HG02642 (cell line): ENCODE measurements around the gene SMYD3.
"Not testable (repeated sequence)": the region's sequence is repeated elsewhere in the genome, so short reads cannot be mapped to it uniquely, and the experiment has no call there.

Source experiments
- ATAC-seq: cut with Tn5 transposase; IDR thresholded peaks from one replicate; pipeline ENCODE4 v1.9.1; 2021; ENCODE audit warnings: mild to moderate bottlenecking; ENCODE audit not compliant: unreplicated experiment, poor library complexity

Gene SMYD3

DNA sequence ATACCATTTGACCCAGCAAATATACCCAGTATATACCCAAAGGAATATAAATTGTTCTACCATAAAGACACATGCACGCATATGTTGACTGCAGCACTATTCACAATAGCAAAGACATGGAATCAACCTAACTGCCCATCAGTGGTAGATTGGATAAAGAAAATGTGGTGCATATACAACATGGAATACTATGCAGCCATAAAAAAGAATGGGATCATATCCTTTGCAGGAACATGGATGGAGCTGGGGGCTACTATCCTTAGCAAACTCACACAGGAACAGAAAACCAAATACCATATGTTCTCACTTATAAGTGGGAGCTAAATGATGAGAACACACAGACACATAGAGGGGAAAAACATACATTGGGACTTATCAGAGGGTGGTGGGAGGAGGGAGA, 766.7 kb downstream of the SMYD3 start:
- ATAC-seq = not testable (repeated sequence)

DNA sequence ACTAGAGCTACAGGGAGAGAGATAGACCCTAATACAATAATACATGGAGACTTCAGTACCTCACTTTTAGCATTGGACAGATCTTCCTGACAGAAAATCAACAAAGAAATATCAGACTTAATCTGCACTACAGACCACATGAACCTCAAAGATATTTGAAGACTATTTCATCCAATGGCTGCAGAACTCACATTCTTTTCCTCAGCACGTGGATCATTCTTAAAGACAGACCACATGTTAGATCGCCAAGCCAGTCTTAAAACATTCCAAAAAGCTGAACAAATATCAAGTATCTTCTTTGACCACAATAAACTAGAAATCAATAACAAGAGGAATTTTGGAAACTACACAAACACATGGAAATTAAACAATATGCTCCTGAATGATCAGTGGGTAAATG, 776.3 kb downstream of the SMYD3 start:
- ATAC-seq = no peak

DNA sequence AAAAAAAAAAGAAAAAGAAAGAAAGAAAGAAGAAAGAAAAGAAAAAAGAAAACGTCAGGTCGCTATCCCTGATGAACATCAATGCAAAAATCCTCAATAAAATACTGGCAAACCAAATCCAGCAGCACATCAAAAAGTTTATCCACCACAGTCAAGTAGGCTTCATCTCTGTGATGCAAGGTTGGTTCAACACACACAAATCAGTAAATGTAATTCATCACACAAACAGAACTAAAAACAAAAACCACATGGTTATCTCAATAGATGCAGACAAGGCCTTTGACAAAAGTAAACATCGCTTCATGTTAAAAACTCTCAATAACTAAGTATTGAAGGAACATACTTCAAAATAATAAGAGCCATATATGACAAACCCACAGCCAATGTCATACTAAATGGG, 779.0 kb downstream of the SMYD3 start:
- not testable (repeated sequence) for ATAC-seq

DNA sequence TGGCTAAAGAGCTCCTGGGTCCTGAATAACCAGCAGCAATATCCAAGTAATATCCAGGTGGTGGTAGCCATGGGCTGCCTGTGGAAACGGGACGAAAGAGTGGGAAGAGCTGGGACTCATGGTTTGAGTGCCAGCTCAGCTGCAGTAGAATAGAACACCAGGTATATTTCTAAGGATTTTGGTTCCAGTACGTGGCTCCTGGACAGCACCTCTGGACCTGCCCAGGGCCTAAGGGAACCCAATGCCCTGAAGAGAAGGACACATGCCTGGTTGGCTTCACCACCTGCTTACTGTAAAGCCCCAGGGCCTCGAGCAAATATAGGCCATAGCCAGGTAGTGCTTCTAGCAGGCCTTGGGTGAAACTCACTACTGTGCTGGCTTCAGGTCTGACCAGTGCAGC, 785.6 kb downstream of the SMYD3 start:
- no peak for ATAC-seq

DNA sequence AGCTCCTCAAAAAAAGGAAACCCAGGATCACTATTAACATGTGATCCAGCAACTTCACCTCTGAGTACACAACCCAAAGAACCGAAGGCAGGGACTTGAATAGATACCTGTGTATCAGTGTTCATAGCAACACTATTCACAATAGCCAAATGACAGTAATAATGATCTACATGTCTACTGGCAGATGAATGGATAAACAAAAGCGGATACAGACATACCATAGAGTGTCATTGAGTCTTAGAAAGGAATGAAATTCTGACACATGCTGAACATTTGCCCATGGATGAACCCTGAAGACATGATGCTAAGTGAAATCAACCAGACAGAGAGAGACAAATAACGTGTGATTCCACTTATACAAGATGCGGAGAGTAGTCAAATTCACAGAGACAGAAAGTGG, 788.1 kb downstream of the SMYD3 start:
- ATAC-seq = no peak

DNA sequence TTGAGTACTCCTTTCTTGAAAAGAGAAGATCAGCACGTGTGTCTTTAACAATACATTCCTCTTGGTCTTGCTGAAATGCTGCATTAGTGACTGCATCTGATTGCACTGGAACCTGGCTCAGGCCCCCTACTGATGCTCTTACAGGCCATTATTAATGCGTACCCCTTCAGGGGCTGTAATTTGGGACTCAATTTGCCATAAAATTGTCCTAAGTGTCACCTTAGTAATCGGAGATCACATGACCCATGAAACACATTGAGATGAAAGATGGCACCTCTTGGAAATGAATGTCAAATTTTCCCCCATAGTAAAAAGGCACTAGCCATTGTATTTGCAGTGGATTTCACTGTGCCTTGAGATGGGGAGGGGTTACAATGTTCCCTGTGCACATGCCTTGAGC, 789.0 kb downstream of the SMYD3 start:
- ATAC-seq = no peak

DNA sequence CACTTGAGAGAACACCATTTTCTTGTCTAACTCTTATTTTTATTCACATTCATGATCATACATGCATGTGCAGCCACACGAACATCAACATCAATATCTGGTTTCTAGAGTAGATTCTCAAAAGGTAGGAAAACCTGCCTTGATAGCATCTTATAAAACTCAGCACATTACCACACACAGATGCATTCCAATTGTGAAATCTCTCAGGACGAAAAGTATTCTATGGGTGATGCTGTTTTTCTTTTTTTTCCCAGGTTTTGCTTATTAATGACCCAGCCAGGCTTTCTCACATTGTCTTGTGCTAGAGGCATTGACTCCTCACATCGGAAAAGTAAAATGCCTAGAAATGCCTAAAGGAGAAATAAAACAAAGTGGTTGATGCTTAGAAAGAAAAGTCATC, 789.5 kb downstream of the SMYD3 start:
- no peak for ATAC-seq

DNA sequence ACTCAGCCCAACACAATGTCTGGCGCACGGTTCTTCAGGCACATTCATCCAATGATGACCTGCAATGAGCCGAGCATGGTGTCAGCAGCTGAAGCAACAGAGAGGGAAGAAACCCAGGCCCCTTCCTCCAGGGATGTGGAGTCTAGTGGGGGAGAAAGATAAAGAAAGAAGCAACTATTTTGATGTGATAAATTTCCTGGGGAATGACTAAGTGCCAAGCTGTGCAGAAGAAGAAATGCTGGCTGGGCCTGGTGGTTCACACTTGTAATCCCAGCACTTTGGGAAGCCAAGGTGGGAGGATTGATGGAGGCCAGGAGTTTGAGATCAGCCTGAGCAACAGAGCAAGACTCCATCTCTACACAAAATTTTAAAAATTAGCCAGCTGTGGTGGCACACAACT, 790.5 kb downstream of the SMYD3 start:
- no peak for ATAC-seq

DNA sequence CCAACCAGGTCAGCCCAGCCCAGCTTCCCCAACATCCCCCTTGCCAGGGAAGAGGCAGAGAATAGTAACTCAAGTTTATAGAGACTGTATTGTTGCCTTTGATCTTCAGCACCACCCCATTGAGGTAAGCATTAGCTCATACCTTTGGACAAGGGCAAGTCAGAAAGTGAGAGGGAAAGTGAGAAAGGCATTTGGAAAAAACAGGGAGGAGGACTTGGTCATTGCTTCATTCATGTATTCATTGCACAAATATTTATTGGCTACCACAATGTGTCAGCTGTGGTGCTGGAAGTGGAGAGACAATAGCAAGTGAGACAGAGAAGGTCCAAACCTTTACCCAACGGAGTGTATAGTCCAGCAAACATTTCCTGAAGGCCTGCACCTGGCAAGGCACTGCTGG, 791.1 kb downstream of the SMYD3 start:
- no peak for ATAC-seq

DNA sequence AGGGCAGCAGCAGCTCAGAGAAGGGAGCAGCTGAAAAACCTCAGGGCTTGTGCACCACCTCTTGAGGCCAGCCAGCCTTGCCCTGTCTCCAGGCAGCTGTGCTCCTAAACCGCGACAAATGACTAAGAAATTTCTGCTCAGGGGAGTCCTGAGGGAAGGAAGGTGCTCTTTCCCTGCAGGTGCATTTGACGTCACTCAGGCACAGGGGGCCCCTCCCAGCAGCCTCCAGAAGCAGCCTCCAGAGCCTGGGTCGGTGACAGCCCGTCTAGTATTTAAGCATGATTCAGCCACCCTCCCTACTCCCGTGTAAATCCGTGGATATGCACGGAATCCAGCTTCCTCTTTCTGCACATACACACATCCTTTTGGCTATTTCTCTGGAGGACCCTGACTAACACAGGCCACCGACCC, 791.8 kb downstream of the SMYD3 start:
- no peak for ATAC-seq

DNA sequence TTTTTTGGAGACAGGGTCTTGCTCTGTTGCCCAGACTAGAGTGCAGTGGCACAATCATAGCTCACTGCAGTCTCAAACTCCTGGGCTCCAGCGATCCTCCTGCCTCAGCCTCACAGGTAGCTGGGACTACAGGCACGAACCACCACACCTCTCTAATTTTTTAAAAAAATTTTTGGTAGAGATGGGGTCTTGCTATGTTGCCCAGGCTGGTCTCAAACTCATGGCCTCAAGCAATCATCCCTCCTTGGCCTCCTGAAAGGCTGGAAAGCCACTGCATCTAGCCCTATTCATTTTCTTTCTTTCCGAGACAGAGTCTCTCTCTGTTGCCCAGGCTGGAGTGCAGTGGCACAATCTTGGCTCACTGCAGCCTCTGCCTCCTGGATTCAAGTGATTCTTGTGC, 793.1 kb downstream of the SMYD3 start:
- ATAC-seq = not testable (repeated sequence)

DNA sequence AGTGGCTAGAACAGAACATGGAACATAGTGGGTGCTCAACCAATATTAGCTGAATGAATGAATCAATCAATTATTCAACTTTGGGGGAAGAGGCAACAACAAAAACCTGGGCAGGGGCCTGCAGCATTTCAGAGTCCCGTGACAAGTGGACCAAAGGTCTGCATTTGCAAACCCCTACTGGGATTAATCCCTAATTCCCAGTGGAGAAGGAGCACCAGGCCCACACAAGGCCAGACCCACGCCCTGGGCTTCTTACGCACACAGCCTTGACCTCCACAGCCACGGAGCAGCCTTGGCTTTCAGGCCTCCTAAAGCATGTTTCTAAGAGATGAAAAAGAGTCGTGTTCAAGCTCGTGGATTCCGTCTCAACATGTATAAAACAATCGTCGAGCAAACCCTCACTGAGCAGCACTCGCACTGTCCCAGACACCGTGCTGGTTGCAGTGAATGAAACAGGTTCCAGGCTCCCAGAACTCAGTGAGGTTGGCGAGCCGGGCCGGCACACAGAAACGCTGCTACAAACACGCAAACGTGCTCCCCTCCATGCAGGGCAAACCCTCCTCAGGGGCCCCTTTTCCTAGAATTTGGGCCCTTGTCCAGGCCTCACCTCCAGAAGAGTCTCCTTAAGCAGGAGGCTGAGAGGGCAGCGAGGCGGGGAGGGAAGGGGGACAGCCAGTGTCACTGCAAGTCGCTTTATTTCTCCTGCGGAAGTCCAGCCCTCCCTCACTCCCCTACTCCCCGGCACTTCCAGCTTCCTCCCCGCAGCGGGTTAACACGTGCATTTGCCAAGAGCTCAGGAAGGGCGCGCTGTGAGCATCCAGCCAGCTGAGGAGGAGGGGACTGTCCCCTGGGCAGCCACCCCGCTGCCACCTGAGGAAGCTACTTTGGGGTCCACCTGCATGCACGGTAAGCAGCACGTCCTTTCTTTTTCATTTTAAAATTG, 795.8 kb downstream of the SMYD3 start:
- no peak for ATAC-seq

DNA sequence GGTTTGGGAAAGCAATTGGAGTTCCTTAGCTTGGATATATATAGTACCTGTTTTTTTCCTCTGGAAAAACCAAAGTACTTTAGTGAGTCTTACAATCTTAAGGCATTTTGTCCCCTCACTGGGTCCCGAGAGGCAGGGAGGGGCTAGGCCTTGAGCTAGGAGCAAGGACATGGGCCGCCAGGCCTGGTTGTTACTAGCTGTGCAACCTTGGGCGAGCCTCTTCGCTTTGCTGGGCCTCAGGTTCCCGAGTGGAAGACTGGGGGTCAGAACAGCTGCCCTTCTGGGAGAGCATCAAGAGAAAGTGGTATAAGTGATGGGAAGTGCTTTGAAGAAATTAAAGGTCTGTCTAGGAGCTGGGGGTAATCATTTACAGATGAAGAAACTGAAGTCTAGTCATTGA, 799.1 kb downstream of the SMYD3 start:
- no peak for ATAC-seq

DNA sequence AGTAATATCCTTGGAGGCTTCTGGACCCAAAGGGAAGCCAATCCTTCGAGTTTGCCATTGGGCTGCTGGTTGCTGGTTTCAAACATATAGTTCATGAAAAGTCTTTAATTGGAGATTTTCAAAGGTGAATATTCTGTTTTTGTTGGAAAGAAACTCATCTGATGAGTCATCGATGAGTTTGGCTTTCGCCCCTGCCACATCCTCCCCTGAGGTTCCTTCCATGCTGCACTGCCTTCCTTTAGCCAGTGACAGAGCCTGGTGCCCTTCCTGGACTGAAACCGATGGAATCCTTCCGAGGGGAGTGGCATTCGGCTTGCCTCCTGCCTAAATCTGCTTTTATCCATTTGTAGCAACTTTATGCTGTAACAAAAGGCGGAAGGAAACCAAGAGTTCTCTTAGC, 802.3 kb downstream of the SMYD3 start:
- ATAC-seq = no peak

DNA sequence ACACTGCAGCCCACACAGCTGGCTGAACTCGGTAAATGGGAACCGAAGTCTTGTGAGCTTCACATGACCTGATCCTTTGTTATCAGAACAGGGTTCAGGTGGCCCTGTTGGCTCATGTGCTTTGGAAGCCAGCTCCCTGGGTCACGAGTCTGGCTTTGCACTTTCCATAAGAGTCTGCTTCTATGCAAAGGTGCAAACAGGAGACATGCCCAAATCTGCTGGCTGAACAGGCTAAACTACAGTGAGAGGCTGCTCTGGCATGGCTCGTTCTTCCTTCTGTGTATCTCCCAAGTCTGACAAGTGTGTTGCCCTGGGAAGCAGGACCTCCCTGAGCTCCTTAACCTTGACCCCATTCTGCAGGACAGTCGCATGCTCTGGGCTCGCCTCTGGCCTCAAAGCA, 802.7 kb downstream of the SMYD3 start:
- ATAC-seq = no peak

DNA sequence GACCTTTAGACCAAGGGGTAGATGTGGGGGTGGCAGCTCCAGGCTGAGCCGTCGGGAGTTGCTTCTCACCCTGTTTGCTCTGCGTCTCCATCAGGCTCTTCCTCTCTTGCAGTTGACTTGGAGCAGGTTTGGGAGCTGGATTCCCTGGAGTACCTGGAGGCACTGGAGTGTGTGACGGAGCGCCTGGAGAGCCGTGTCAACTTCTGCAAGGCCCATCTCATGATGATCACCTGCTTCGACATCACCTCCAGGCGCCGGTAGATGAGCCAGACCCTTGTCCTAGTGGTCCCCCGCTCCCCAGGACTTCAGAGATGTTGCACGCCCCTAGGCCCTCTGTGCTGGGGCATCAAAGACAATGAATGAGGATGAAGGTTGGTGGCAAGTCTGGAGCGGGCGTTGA, 804.7 kb downstream of the SMYD3 start:
- no peak for ATAC-seq

DNA sequence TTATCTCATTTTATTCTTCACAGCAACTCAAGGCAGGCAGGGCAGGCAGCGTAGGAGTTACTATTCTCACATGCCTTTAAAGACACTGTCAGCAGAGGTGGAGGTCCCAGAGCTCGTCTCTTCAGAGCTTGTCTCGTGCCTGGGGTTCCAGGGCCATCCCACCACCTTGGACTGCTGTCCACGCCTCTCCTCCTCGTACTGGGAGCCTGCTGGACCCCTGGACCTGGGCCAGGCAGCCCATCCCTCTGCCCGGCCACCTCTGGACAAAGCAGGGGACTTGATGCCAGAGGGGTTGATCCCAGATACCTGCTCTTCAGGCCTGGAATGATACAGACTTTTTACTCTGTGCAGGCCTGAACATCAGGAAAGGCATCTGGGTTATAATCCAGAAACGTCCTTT, 805.4 kb downstream of the SMYD3 start:
- ATAC-seq = no peak

DNA sequence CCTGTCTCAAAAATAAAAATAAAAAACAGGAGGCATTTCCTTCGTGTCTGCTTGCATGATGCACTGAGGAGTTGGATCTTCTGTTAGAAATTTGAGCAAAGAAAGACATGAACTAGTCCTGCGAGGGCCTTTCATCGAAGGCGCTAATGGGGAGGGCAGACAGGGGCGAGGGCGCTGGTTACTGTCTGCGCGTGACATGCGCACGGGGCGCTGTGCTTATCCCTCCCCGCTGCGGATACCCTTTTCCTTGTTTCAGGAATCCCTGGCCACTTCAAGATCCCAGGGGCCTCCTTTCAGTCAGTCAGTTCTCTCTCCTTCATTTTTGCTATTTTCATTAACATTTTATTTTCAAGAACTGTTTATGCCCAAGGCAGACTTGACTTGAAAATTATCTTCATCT, 806.4 kb downstream of the SMYD3 start:
- ATAC-seq = no peak
